HG03135 (cell line): ENCODE results near the gene ACVRL1.

ENCODE experiments used
- ATAC-seq: cut with Tn5 transposase; IDR thresholded peaks from one replicate; pipeline ENCODE4 v1.9.1; 2021; ENCODE audit warnings: mild to moderate bottlenecking, moderate library complexity; ENCODE audit not compliant: unreplicated experiment

ACVRL1 gene

GRCh38 chr12:51907083-51907855, at the start of gene ACVRL1:
Gene ACVRL1 (plus strand): TSS chr12:51907504. CDS start chr12:51912475, 4,971 bp downstream.
- ATAC-seq: no peak

- ATAC-seq: no peak
Observed at GRCh38 chr12:51860986-51861385, 46.3 kb upstream of the ACVRL1 start.

DNA sequence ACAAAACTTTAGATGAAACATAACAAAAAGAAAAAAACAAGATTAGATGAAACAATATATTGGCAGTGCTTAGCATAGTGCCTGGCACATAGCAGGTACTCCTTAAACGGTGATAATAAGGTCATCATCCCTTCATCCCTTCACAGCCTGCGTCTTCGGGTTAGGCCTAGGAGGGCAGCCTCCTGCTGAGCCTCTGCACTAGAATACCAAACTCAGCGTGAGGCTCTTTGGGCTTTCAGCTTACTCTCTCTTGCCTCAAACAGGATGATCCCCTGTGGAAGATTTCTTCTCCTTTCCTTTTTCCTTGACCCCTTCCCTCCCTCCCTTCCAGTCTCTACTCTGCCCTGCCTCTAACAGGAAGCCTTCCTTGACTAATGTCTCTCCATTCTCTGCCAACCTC, 44.4 kb upstream of the ACVRL1 start:
- ATAC-seq: no peak

- no peak for ATAC-seq
Observed at GRCh38 chr12:51863363-51863932, 43.9 kb upstream of the ACVRL1 start.

GRCh38 chr12:51863933-51864832, 43.1 kb upstream of the ACVRL1 start:
- no peak for ATAC-seq

- ATAC-seq: no peak
Observed at GRCh38 chr12:51864833-51865670, 42.3 kb upstream of the ACVRL1 start.

DNA sequence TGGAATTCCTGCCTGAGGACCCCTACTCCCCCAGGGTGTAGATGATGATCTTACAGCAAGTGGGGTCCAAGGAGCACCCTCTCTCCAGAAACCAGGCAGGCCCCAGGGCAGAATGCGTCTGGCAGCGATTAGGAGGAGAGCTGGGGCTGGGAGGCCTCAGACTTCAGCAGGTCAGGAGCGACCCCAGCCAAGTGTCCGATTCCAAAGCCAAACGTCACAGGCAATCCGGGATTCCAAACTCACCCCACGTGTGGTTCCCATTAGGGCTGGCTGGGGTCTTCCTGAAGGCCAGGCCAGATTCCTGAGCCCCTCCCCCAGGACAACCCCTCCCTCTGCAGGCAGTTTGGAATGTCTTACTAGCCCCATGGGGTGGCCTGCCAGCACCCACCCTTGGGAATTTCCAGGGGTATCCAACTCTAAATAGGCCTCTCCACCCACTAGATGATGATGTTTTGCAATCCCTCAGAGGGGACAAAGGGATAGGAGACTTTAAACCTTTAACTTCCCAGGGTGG, 41.5 kb upstream of the ACVRL1 start:
- ATAC-seq: no peak

DNA sequence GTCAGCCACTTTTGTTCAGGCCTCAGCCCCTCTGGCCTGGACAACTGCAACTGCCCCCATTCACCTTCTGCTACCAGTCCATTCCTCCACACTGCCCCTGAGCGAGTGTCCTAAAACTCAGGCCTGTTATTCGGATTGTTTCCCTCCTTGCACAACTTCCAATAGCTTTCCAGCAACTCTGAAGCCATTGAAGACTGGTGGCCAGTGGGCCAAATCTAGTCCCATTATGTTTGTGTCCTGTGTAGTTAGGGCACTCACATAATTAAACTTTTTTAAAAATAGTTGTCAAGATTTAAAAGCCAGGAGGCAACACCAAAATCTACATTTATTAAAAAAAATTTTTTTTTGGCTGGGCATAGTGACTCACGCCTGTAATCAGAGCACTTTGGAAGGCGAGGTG, 41.0 kb upstream of the ACVRL1 start:
- no peak for ATAC-seq

DNA sequence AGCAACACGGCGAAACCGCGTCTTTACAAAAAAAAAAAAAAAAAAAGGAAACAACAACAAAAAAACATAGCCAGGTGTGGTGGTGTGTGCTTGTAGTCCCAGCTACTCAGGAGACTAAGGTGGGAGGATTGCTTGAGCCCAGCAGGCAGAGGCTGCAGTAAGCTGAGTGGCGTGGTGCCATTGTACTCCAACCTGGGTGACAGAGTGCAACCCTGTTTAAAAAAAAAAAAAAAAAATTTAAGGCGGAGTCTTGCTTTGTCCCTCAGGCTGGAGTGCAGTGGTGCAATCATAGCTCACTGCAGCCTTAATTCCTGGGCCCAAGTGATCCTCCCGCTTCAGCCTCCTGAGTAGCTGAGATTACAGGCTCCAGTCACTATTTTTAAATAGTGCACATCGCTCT, 40.5 kb upstream of the ACVRL1 start:
- no peak for ATAC-seq

- no peak for ATAC-seq
Observed at GRCh38 chr12:51867371-51867770, 39.9 kb upstream of the ACVRL1 start.

DNA sequence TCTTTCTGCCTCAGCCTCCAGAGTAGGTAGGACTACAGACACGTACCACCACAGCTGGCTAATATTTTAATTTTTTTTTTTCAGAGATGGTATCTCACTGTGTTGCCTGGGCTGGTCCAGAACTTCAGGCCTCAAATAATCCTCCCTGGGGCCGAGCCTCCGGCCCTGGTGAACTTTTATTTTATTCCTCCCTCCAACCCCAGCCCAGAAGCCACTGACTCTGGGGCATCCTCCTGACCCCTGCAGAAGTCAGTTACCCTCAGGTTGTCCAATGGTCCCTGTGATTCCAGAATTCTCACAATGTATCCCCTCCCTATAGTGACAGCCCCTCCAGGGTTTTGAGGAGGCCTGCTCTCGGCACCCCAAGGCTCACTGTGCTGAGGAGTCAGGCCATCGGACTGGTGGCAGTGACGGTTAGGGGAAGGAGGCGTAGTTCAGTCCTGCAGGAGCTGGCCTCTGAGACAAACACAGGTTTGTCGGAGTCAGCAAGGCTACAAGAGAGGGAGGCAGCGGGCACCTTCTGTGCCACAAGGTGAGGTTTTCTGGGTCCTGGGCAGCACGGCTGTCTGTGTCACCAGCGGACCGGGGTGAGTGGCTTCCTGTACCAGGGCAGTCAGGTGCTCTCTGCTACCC, 39.4 kb upstream of the ACVRL1 start:
- no peak for ATAC-seq

DNA sequence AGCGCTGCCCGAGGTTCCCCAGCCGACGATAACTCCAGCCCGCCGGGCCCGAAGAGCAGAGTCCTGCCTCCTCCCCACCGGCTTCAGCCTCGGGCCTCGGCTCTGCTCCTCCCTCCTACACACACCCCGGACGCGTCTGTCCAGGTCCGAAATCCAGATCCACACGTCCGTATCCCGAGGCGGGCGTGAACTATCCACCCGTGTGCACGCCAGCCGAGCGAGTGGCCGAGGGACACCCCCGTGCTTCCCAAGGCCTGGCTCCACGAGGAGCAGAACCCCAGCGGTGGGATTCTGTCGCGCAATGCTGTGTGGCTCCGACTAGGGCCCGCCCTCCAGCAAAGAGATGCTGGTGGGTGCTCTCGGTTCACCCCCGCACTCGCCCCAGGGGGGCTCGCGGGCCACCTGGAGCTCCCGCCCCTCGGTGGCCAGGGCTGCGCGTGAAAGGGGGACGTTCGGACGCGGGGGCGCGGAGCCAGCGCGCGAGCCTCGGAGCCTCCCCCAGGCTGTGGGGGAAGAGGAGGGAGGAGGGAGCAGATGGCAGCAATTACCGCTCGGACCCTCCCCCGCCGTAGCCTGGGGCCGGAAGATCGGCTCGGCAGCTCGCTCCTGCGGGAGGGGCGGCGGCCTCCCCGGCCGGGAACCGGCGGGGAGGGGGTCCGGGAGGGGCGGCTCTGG, 38.3 kb upstream of the ACVRL1 start:
- no peak for ATAC-seq

- no peak for ATAC-seq
Observed at GRCh38 chr12:51869496-51869865, 37.8 kb upstream of the ACVRL1 start.

- ATAC-seq: no peak
Observed at GRCh38 chr12:51869931-51870330, 37.4 kb upstream of the ACVRL1 start.

GRCh38 chr12:51870504-51870903, 36.8 kb upstream of the ACVRL1 start:
- no peak for ATAC-seq

- no peak for ATAC-seq
Observed at GRCh38 chr12:51871126-51871525, 36.2 kb upstream of the ACVRL1 start.

GRCh38 chr12:51871918-51872688, 35.2 kb upstream of the ACVRL1 start:
- no peak for ATAC-seq

- no peak for ATAC-seq
Observed at GRCh38 chr12:51872689-51872981, 34.7 kb upstream of the ACVRL1 start.
